Adipocyte (in vitro differentiated cells): ENCODE measurements around the gene TDRD12.
"Not testable (repeated sequence)": the region's sequence is repeated elsewhere in the genome, so short reads cannot be mapped to it uniquely, and the experiment has no call there.

Experiments
- DNase-seq: peaks from one replicate; pipeline ENCODE4 v3.0.0-alpha.2; 2015; ENCODE audit warnings: low read depth
- H3K27me3 ChIP-seq: replicated peaks from 2 replicates; pipeline ENCODE4 v1.7.0; 2013; ENCODE audit warnings: mild to moderate bottlenecking, low read length, moderate library complexity; ENCODE audit not compliant: control insufficient read depth, insufficient read depth
- H3K36me3 ChIP-seq: 2 replicates; pipeline ENCODE4 v1.7.0; 2013; ENCODE audit warnings: low read length, mild to moderate bottlenecking, moderate library complexity; ENCODE audit not compliant: control insufficient read depth, insufficient read depth, severe bottlenecking
- H3K4me1 ChIP-seq: 2 replicates; pipeline ENCODE4 v1.7.0; 2013; ENCODE audit warnings: mild to moderate bottlenecking, low read length, moderate library complexity; ENCODE audit not compliant: control insufficient read depth, insufficient read depth
- H3K4me3 ChIP-seq: 2 replicates; pipeline ENCODE4 v1.7.0; 2013; ENCODE audit warnings: mild to moderate bottlenecking, low read length, moderate library complexity
- H3K9ac ChIP-seq: 2 replicates; pipeline ENCODE4 v1.7.0; 2013; ENCODE audit warnings: mild to moderate bottlenecking, low read length, moderate library complexity
- H3K9me3 ChIP-seq: 2 replicates; pipeline ENCODE4 v1.7.0; 2013; ENCODE audit warnings: mild to moderate bottlenecking, low read length, moderate library complexity; ENCODE audit not compliant: control insufficient read depth

TDRD12 gene

GRCh38 chr19:32824191-32824751 is 104.7 kb downstream of the TDRD12 start:
- Histone ChIP-seq H3K9me3 (no peaks in the 10 kb centered on the region), H3K9ac (no peak overlapping the region), H3K27me3 (peaks cover 43% of the 10 kb centered on the region), H3K36me3 (no peaks in the 10 kb centered on the region), H3K4me3 (no peak overlapping the region), H3K4me1 (no peaks in the 10 kb centered on the region)
- no peak for DNase-seq

- no peaks in the 10 kb centered on the region for H3K9me3 ChIP-seq
- no peak for DNase-seq
- H3K4me3 ChIP-seq, result no peak overlapping the region
Measured at GRCh38 chr19:32824916-32825608, 105.5 kb downstream of the TDRD12 start.

GRCh38 chr19:32828139-32828538 is 108.6 kb downstream of the TDRD12 start:
- Histone ChIP-seq H3K27me3 (peaks cover 21% of the 10 kb centered on the region), H3K4me1 (no peaks in the 10 kb centered on the region), H3K9me3 (no peaks in the 10 kb centered on the region), H3K36me3 (no peaks in the 10 kb centered on the region), H3K9ac (no peak overlapping the region), H3K4me3 (no peak overlapping the region)
- DNase-seq, result no peak

More at GRCh38 chr19:32824916-32825608, 105.5 kb downstream of the TDRD12 start:
- Histone ChIP-seq H3K4me1 (no peaks in the 10 kb centered on the region), H3K36me3 (no peaks in the 10 kb centered on the region), H3K27me3 (peaks cover 35% of the 10 kb centered on the region), H3K9ac (no peak overlapping the region)

GRCh38 chr19:32828643-32829344 is 109.2 kb downstream of the TDRD12 start:
- H3K9ac ChIP-seq, result no peak overlapping the region
- no peak for DNase-seq
- H3K4me1 ChIP-seq, result no peaks in the 10 kb centered on the region
- H3K9me3 ChIP-seq, result no peaks in the 10 kb centered on the region
- no peaks in the 10 kb centered on the region for H3K36me3 ChIP-seq
- H3K27me3 ChIP-seq, result peaks cover 21% of the 10 kb centered on the region
- H3K4me3 ChIP-seq, result no peak overlapping the region

GRCh38 chr19:32829345-32829896 is 109.9 kb downstream of the TDRD12 start:
- Histone ChIP-seq H3K27me3 (peaks cover 17% of the 10 kb centered on the region), H3K9me3 (no peaks in the 10 kb centered on the region), H3K9ac (no peak overlapping the region), H3K36me3 (no peaks in the 10 kb centered on the region), H3K4me3 (no peak overlapping the region), H3K4me1 (no peaks in the 10 kb centered on the region)
- no peak for DNase-seq

GRCh38 chr19:32830231-32831014 is 110.9 kb downstream of the TDRD12 start:
- Histone ChIP-seq H3K9ac (no peak overlapping the region), H3K27me3 (peaks cover 7% of the 10 kb centered on the region), H3K36me3 (no peaks in the 10 kb centered on the region), H3K9me3 (no peaks in the 10 kb centered on the region), H3K4me1 (no peaks in the 10 kb centered on the region), H3K4me3 (no peak overlapping the region)
- no peak for DNase-seq

GRCh38 chr19:32831611-32832010 is 112.0 kb downstream of the TDRD12 start:
- no peak overlapping the region for H3K4me3 ChIP-seq
- no peak for DNase-seq

GRCh38 chr19:32832094-32832493 is 112.5 kb downstream of the TDRD12 start:
- H3K9me3 ChIP-seq, DNase-seq, H3K4me3 ChIP-seq, H3K36me3 ChIP-seq, H3K4me1 ChIP-seq, H3K27me3 ChIP-seq, H3K9ac ChIP-seq: not testable (repeated sequence)

More at GRCh38 chr19:32831611-32832010, 112.0 kb downstream of the TDRD12 start:
- H3K4me1 ChIP-seq, result no peaks in the 10 kb centered on the region
- H3K9ac ChIP-seq, result no peak overlapping the region
- H3K9me3 ChIP-seq, result no peaks in the 10 kb centered on the region
- H3K27me3 ChIP-seq, result peaks cover 2% of the 10 kb centered on the region
- no peaks in the 10 kb centered on the region for H3K36me3 ChIP-seq

- H3K4me1 ChIP-seq, H3K4me3 ChIP-seq, H3K27me3 ChIP-seq, DNase-seq, H3K36me3 ChIP-seq, H3K9ac ChIP-seq, H3K9me3 ChIP-seq: not testable (repeated sequence)
Measured at GRCh38 chr19:32832825-32833224, 113.3 kb downstream of the TDRD12 start.

GRCh38 chr19:32833388-32833787 is 113.8 kb downstream of the TDRD12 start:
- not testable (repeated sequence) for H3K4me1 ChIP-seq, DNase-seq, H3K36me3 ChIP-seq, H3K4me3 ChIP-seq, H3K9me3 ChIP-seq, H3K9ac ChIP-seq, H3K27me3 ChIP-seq

- no peak for DNase-seq
- H3K9me3 ChIP-seq, result no peaks in the 10 kb centered on the region
- no peak overlapping the region for H3K9ac ChIP-seq
- no peaks in the 10 kb centered on the region for H3K4me1 ChIP-seq
- H3K36me3 ChIP-seq, result no peaks in the 10 kb centered on the region
- H3K4me3 ChIP-seq, result no peak overlapping the region
- no peaks in the 10 kb centered on the region for H3K27me3 ChIP-seq
Measured at GRCh38 chr19:32837531-32837930, 118.0 kb downstream of the TDRD12 start.
